Cardiac septum (tissue), 1 donor: ENCODE measurements around the gene PRMT9. TPM values are rescaled to one million over a fixed set of nuclear protein-coding genes. Genes with fewer than 3 reads are reported as not detected.

Experiments
- DNase-seq: peaks from one replicate; pipeline ENCODE4 v3.0.0-alpha.2; 2020; ENCODE audit warnings: low spot score
- intact Hi-C: fragments of 100-400 bp; cut with DNase I; formaldehyde crosslinking; loops from one replicate; pipeline ENCODE4 v1.14.0; 2022
- total RNA-seq: library from RNA; stranded (reverse); fragmentation: NEBNext Ultra II Directional; extraction: Animal tissue kit (Norgen Biotek cat#: 25700); gene quantifications from one replicate; pipeline ENCODE4 v1.2.1, GENCODE V29; 2021
- donor health status: DM: no; HTN: no; CAD: no.

The PRMT9 gene
- total RNA-seq, 1 donor from 2014 or later = 6.8 TPM

DNA sequence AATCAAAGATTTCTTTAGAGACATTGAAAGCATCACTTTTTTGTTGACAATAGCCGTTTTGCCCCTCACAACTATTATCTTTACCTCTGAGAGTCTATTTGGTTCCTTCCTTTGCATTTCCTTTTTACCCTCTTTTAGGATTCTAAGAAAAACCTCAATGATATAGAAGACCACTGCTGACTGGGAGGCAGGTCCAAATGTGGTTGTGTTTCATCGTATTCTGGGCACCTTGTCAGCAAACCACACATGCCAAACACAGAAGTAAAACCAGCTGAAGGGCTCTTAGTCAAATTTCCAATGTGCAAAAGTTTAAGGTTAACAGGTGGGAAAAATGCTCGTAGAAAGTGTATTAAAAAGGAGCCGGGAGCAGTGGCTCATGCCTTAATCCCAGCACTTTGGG is 5.1 kb upstream of the PRMT9 start:
- DNase-seq = no peak
- intact Hi-C loops = no loop called here

DNA sequence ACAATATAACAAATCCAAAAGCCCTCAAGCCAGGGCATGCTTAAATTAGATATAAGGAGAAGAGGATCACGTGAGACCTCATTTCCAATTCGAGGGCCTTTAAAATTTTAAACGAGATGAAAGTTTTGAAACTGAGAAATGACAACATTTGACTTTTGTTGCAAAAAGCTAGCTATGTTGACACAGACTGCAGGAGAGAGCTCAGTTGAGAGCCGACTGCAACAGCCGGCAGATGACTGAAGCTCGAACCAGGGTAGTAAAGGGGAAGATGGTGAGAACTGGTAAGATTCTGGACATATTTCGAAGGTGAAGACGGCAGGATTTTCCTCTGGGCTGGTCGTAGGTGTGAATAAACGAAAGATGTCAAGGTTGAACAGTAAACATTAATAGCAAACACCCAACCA is 773 bp downstream of the PRMT9 start:
- no peak for DNase-seq
- intact Hi-C loops = loop anchor here (5.0 kb wide), 1 partner anchor 66 kb away; the partner anchor contains the start of gene TMEM184C

DNA sequence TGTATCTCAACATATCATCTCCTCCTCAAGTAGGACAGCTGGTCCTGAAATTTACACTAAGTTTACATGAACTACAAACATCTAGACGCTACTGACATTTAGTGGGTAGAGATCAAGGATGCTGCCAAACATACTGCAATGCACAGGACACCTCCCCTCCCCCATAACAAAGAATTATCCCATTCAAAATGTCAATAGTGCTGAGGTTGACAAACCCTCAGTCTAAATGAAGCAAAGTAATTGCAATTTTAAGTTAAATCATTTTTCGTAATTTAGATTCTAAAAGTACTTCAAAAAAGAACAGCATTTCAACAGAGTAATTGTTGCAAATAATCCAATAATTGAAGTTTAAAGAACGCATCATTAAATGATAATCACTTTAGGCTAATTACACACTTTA is 1.2 kb downstream of the PRMT9 start:
- intact Hi-C loops = loop anchor here (5.0 kb wide), 1 partner anchor 65 kb away; the partner anchor contains the start of gene TMEM184C
- no peak for DNase-seq

GRCh38 chr4:147678796-147679549 is 5.0 kb downstream of the PRMT9 start:
- intact Hi-C loops = no loop called here
- no peak for DNase-seq

- intact Hi-C loops = no loop called here
- no peak for DNase-seq
Measured at GRCh38 chr4:147678106-147678505, 5.9 kb downstream of the PRMT9 start.

GRCh38 chr4:147674496-147674895 is 9.5 kb downstream of the PRMT9 start:
- DNase-seq = no peak
- intact Hi-C loops = no loop called here

GRCh38 chr4:147674073-147674472 is 9.9 kb downstream of the PRMT9 start:
- intact Hi-C loops = no loop called here

DNA sequence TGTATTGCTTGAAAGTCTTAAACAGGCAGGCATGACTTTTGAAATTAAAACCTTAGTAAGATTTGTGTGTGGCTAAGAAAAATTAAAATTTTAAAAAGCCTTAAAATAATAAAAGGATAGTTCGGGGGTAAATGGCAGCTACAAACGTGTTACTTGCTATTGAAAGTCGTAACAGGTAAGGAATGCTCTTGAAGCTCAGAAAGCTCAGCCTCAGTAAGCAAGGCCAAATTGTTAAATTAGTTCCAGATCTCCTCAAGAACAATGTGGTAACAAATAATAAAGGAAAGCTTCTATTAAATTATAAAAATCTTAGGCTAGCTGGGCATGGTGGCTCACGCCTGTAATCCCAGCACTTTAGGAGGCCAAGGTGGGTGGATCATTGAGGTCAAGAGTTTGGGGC is 25.5 kb downstream of the PRMT9 start:
- DNase-seq = no peak
- intact Hi-C loops = no loop called here

More at GRCh38 chr4:147674073-147674472, 9.9 kb downstream of the PRMT9 start:
- no peak for DNase-seq

DNA sequence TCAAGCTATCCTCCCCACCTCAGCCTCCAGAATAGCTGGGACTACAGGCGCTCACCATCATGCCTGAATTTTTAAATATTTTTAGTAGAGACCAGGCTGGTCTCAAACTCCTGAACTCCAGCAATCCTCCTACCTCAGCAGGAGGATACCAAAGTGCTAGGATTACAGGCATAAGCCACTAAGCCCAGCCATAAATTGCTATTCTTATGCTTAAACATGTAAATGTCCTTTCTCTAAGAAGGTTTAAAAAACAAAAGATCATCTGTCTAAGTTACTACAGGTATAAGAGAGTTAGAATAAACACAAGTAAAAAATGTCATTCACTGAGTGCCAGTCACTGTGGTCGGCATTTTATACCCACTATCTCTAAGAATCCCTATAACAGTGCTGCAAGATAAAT is 28.3 kb downstream of the PRMT9 start:
- intact Hi-C loops = no loop called here

GRCh38 chr4:147651563-147651962 is 32.4 kb downstream of the PRMT9 start:
- no peak for DNase-seq

More for the DNA sequence above, 28.3 kb downstream of the PRMT9 start:
- no peak for DNase-seq

GRCh38 chr4:147648656-147649055 is 35.3 kb downstream of the PRMT9 start:
- DNase-seq = no peak
- intact Hi-C loops = no loop called here

More at GRCh38 chr4:147651563-147651962, 32.4 kb downstream of the PRMT9 start:
- intact Hi-C loops = no loop called here

DNA sequence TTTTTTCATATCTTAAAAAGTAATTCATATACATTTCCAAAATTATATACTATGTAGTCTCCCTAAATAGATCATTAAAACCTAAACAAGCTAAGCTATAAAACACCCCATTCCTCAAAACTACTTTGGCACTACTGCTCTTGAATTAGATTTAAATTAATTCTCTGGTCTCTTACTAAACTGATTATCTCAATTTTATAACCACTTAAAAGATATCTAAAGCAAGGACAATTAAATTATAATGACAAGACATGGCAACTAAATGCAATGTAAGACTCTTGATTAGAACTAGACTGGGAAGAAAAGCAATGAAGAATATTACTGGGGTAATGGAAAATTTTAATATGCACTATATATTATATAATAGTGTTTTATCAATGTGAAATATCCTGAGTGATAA is 38.9 kb downstream of the PRMT9 start:
- intact Hi-C loops = no loop called here

DNA sequence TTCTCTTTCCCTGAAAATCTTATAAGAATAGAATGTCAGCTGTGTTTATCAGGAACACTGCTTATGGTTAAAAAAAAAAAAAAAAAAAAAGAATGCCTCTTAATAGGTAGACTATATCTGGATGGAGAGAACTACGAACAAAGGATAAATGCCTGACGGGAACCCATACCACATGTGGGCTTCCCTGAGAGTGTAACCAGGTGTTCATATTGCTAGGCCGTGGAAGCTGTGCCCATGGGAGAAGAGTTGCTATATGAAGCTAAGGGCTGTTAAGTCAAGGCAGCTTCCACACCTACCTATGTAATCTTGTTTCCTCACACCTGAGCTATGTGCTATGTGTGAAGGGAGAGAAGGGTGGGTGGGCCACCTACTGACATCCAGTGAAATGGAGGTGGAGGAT is 39.5 kb downstream of the PRMT9 start:
- intact Hi-C loops = no loop called here
- DNase-seq = no peak

More for the DNA sequence above, 38.9 kb downstream of the PRMT9 start:
- DNase-seq = no peak

GRCh38 chr4:147643616-147644015 is 40.3 kb downstream of the PRMT9 start:
- no peak for DNase-seq
- intact Hi-C loops = no loop called here

DNA sequence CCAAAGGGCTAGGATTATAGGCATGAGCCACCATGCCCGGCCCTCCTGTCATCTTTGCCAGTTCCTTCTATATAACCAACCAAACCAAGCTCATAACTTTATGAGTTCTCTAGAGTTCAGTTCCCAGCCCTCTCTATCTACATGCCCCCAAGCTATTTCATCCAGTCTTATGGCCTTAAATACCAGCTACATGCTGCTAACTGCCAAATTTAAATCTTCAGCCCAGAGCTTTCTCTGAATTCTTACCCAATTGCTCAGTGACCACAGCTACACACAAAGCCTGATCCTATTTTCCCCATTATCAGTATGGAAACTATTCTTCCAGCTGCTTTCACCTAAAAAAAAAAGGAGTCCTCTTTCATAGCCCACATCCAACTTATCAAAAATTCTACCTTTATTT is 43.6 kb downstream of the PRMT9 start:
- intact Hi-C loops = no loop called here
- no peak for DNase-seq

DNA sequence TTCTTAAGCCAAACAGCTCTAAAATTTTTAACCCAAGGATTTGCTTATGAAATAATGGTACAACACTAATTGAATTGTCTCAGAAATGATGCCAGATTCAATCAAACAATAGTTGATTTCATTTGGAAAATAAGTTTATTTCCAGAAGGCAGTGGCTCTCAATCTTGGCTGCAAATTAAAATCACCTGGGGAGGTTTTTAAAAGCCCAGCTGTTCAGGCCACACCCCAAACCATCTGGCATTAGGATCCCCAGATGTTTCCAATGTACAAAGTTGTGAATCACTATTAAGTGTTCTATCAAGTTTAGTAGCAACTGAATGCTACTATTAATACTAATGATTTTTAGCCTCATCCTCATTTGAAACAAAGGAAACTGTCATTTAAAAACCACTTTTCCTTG is 44.6 kb downstream of the PRMT9 start:
- DNase-seq = no peak
- intact Hi-C loops = no loop called here

- no peak for DNase-seq
- intact Hi-C loops = no loop called here
Measured at GRCh38 chr4:147638942-147639341, 45.0 kb downstream of the PRMT9 start.

GRCh38 chr4:147638365-147638764 is 45.6 kb downstream of the PRMT9 start:
- intact Hi-C loops = no loop called here
- DNase-seq = no peak

GRCh38 chr4:147635348-147635747 is 48.6 kb downstream of the PRMT9 start:
- intact Hi-C loops = no loop called here

GRCh38 chr4:147633643-147634042 is 50.3 kb downstream of the PRMT9 start:
- intact Hi-C loops = no loop called here
- no peak for DNase-seq

More at GRCh38 chr4:147635348-147635747, 48.6 kb downstream of the PRMT9 start:
- DNase-seq = no peak

- DNase-seq = no peak
- intact Hi-C loops = no loop called here
Measured at GRCh38 chr4:147633113-147633512, 50.9 kb downstream of the PRMT9 start.
